GM19025 (cell line): Measurements from ENCODE around the gene RAD51B.
"Not testable (repeated sequence)": the region's sequence is repeated elsewhere in the genome, so short reads cannot be mapped to it uniquely, and the experiment has no call there.

Experiments used
- ATAC-seq: cut with Tn5 transposase; IDR thresholded peaks from one replicate; pipeline ENCODE4 v1.9.1; 2021; ENCODE audit warnings: mild to moderate bottlenecking, low read depth, moderate library complexity; ENCODE audit not compliant: unreplicated experiment

RAD51B gene

GRCh38 chr14:68660495-68660894 lies 840.9 kb downstream of the RAD51B start:
- no peak for ATAC-seq

DNA sequence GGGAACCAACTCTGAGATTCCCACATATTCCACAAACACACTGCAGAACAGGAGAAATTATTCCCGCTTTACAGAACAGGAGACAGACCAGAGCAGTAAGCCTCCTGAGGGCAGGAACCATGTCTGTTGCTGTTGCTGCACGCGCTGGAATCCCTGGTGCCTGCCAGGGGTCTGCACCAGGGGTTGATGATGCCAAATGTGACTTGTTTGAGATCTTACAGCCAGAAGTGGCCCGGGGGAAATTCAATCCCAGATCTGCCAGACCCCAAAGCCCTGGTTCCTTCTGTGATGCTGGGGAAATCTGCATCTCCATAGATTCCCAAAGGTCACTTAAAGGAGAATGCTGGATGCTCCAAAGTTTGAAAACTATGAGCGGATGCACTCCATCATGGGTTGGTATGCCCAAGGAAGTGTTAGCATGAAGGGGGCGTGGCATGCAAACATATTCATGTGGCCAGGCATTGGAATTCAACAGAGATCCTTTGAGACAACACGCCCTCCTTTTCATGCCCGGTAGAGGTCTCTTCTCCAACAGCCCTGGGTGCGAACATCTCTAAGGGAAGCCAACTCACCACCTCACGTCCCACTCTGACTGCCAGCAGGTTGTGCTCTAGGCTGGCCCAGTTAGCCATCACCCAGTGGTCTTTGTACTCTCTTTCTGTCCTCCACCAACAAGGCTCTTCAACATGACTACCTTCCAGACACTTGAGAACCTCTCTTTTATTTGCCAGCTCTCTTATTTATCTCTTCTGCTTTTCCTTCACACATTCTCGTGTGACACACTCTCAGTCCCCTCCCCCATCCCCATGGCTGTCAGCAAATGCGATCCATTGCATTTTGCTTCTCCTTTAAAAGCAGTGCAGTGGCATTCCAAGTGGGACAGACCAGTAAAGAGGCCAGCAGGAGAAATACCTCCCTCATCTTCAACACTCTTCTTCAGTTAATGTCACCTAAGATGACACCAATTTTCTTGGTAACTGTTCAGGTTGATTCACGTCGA lies 841.9 kb downstream of the RAD51B start:
- ATAC-seq: no peak

DNA sequence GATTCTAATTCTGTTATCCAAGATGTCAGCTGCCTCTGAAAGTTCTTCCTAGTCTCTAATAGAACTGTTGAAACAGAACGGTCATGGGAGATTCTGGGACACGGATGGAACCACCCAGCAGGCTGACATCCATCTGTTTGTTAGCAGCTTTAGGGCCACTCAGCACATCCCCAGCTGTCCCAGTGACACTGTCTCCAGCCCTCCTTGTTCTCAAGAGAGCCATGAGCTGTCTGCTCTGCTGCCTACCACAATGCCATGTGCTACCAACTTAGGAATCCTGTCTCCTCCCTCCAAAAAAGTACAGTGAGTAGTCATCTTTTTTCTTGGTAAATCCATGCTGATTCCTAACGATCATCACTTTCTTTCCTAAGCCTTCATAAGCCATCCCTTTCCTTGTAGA lies 842.8 kb downstream of the RAD51B start:
- no peak for ATAC-seq

DNA sequence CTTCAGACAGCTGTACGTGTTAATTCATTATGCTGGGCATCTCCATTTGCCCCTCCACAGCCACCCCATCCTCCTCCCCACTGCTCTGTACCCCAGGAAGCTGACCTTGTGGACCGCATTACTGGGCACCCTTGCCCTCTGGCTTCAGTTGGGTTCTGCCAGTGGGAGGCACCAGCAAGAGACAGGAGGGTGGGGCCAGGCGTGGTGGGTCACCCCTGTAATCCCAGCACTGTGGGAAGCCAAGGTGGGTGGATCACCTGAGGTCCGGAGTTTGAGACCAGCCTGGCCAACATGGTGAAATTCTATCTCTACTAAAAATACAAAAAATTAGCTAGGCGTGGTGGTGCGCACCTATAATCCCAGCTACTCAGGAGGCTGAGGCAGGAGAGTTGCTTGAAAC lies 843.2 kb downstream of the RAD51B start:
- not testable (repeated sequence) for ATAC-seq

DNA sequence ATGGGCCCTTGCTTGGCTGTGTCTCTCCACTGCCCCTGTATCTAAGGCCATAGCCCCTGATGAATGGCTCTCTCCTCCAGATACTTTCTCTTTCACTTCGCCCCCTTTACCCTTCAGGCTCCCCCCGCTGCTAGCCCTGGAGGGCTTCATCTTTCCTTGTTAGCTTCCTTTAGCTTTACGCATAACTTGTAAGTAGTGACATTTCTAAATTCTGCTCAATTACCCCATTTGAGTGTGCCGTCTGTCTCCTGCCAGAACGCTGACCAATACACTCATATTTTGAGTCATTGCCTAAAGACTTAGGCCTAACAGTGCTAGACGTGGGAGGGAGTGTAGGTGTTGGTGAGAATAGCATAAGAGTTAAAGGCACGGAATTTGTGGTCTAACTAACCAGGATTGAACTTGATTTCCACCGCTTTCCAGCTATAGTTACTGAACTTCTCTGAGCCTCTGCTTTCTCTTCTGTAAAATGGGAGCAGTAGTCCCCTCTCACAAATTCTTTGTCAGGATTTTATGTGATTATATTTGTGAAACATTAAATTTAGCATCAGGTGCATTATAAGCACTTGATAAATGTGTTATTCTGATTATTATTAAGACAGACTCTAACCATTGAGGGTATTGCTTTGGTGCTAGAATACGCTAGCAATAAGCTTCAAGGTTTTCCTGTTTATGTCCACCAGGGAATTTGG lies 844.0 kb downstream of the RAD51B start:
- peak; percentile 62 for ATAC-seq

- no peak for ATAC-seq
Observed at GRCh38 chr14:68664225-68664681, 844.7 kb downstream of the RAD51B start.

DNA sequence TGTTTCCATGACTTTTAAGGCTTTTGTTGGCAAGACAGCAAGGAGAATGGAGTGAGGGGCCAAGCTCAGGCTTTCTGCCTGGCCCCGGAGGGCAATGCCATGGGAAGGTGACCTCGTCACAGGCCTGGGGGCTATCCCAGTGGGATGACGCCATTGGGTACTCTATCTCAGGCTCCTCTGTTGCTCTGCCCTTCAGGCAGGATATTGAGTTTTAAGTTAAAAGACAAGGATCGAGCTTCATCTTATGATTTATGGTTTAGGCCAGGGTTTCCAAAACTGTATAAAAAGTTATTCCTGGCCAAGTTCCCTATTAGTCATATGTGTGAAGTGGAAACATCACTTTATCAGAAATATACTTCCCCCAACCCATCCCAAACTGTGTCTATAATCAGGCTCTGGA lies 845.6 kb downstream of the RAD51B start:
- ATAC-seq: no peak

GRCh38 chr14:68665792-68666204 lies 846.2 kb downstream of the RAD51B start:
- no peak for ATAC-seq

DNA sequence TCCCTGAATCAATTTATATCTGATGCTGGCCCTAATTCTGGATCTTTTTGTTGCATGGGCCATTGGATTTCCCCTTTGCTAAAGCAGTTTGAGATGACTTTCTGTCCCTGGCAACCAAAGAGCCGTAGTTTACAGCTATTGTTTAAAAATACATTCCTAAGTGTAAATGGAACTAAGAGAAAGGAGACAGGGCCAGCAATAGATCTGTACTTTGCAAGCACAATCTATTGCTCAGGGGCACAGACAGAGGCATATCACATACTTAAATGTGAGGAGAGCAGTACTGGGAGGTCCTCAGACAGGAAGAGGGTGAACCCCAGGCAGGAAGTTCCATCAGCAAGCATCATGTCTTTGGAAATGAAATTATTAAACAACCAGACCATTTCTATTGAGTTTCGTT lies 846.7 kb downstream of the RAD51B start:
- no peak for ATAC-seq

DNA sequence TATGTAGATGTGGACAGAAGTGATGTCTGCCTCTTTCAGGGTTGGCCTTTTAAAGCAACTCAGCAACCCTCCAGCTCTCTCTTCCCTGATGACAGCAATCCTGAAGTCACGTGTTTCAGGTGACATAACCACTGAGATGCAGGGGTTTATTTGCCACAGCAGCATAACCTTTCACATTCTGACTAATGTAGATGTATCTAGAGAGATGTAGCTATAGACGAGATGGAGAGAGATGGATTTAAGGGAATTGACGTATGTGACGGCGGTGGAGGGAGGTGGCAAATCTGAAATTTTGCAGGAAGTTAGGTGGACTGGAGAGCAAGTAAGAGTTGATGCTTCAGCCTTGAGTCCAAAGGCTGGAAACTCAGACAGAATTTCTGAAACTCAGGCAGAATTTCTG lies 847.3 kb downstream of the RAD51B start:
- ATAC-seq: no peak

DNA sequence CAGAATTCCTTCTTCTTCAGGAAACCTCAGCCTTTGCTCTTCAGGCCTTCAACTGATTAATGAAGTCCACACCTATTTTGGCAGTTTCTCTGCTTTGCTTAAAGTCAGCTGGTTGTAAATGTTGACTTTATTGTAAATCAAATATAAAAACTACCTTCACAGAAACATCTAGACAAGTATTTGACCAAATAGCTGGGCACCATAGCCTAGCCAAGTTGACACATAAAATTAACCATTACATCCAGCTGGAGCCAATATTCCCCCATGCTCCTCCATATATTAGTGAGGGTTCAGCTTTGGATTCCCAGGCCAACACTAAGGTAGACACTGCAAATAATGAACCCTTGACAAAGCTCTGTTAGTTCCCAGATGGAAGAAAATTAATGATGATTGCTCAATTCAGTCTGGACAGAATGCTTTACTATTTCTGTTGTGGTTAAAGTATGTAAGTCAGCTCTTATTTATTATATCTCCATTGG lies 847.8 kb downstream of the RAD51B start:
- ATAC-seq: no peak

DNA sequence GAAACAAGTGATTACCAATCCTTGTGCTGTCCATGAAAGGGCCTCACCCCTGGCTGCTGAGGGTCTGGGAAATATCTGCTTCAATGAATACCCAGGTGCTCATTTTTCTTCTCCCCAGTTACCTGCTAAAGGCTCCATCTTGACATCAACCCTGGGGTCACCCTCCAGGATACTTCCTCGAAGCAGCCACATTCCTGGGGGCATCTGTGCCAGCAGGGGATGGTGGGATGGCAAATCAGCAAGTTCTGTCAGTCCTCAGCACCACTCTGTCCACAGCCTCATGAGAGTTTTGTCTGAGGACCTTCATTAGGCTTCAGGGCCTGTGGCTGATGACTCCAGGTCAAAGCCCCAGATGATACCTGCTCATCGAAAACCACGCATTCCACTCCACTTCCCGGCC lies 848.4 kb downstream of the RAD51B start:
- no peak for ATAC-seq

- ATAC-seq: no peak
Observed at GRCh38 chr14:68668531-68668930, 849.0 kb downstream of the RAD51B start.

GRCh38 chr14:68669111-68669511 lies 849.5 kb downstream of the RAD51B start:
- no peak for ATAC-seq

DNA sequence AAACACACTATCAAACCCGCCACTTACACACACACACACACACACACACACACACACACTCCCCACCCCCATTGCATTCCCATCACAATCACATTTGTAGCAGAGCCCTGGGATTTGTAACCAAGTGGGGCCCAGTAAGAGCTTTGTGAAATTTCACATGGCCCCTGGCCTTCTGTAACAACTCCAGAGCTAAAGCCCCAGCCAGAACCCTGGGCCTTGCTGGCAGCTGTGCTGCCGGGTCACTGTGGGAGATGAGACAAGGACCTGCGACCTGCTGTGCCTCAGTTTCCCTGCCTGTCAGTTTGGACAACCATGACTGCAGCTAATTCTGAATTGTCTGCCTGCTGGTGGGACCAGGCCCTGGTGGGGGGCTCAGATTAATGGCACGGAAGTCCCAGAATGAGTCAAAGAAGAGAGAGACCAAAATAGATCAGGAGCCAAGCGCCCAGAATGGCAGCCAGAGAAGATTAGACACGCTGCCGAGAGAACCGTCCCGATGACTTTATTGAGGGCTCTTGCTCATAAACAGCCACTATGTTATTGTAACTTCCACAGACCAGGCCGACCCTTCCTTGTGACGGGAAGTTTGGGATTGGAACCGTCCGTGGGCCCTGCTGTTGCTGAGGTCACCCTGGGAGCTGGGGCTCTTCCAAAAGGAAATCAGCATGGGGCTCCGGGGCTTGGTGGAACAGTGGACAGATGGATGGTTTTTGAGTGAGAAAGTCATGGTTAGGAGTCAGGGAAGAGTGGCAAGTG lies 850.2 kb downstream of the RAD51B start:
- ATAC-seq: no peak

DNA sequence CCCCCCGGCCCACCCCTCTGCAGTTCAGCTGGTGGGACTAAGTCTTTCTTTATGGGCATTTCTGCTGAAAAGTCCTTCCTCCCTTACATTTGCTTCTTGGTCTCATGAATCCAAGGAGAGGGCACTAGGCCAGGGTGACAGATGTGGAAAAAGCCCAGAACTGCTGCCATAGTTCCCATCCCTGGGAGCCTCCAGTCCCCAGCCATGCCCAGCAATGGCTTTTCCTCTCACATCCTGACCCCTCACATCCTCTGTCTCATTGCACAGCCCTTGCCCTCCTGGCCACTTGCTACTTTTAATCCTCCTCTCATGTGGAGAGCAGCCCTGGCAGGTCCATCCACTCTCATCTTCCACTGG lies 850.8 kb downstream of the RAD51B start:
- ATAC-seq: no peak

- ATAC-seq: no peak
Observed at GRCh38 chr14:68671909-68672308, 852.3 kb downstream of the RAD51B start.

GRCh38 chr14:68672609-68673285 lies 853.2 kb downstream of the RAD51B start:
- ATAC-seq: no peak

DNA sequence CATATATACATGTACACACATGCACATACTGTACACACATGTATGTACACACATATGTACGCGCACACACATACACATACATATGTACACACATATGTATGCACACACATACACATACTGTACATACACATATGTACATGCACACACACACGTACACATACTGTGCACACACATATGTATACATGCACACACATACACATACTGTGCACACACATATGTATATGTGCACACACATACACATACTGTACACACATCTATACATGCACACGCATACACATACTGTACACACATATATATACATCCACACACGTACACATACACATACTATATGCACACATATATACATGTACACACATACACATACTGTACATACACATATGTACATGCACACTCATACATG lies 853.9 kb downstream of the RAD51B start:
- ATAC-seq: no peak

- ATAC-seq: no peak
Observed at GRCh38 chr14:68674538-68675232, 855.1 kb downstream of the RAD51B start.
